GM12892 (cell line): ENCODE results near the gene MAGI2.

Experiments
- POLR2A ChIP-seq: IDR thresholded peaks from 2 replicates; pipeline ENCODE4 v1.6.1; 2011; ENCODE audit warnings: low read depth, low read length, control low read depth
- POLR2AphosphoS5 ChIP-seq: IDR thresholded peaks from 2 replicates; pipeline ENCODE4 v1.6.1; 2011; ENCODE audit warnings: low read depth, low read length, control low read depth
- TAF1 ChIP-seq: IDR thresholded peaks from 2 replicates; pipeline ENCODE4 v1.6.1; 2011; ENCODE audit warnings: low read depth, mild to moderate bottlenecking, control low read depth, low read length, borderline replicate concordance

DNA sequence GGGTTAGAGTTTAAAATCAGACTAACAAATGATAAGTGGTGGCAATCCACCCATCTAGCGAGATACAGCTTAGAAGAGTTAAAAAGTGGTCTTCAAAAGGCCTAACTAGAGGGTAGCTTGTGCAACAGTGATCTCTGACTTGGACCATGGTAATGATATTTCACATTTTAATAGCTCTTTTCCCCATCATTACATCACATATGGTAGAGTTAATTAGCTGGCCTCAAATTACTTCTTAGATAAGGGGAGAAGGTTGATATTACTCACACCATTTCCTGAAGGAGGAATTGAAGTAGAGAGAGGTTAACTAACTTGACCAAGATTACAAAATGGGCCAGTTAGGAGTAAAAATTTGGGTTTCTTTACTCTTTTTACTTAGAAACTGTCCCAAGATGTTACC lies 1431.3 kb downstream of the MAGI2 start:
- TF ChIP-seq POLR2AphosphoS5: no peak
- no peak for TF ChIP-seq POLR2A
- TF ChIP-seq TAF1: no peak
